NCI-H2029 treated with DMSO at 0.1 percent for 48 hours (cell line): ENCODE data around the gene LGALS9C.
"Not testable (repeated sequence)": the region's sequence is repeated elsewhere in the genome, so short reads cannot be mapped to it uniquely, and the experiment has no call there.

Experiments used
- DNase-seq: peaks from one replicate; lab custom pipeline; 2025; lab: John Stamatoyannopoulos, UW

The LGALS9C gene

GRCh38 chr17:18476508-18477308 lies at the start of gene LGALS9C:
TSS of gene LGALS9C (plus strand) at chr17:18476789. CDS start at chr17:18476855, 66 bp downstream.
- DNase-seq = not testable (repeated sequence)

- DNase-seq = not testable (repeated sequence)
Measured at GRCh38 chr17:18432206-18432605, 44.4 kb upstream of the LGALS9C start.

- DNase-seq = not testable (repeated sequence)
Measured at GRCh38 chr17:18439465-18439870, 37.1 kb upstream of the LGALS9C start.

- DNase-seq = not testable (repeated sequence)
Measured at GRCh38 chr17:18442093-18442492, 34.5 kb upstream of the LGALS9C start.

GRCh38 chr17:18442532-18442931 lies 34.1 kb upstream of the LGALS9C start:
- not testable (repeated sequence) for DNase-seq

- DNase-seq = not testable (repeated sequence)
Measured at GRCh38 chr17:18447476-18448205, 28.9 kb upstream of the LGALS9C start.

- not testable (repeated sequence) for DNase-seq
Measured at GRCh38 chr17:18448311-18448710, 28.3 kb upstream of the LGALS9C start.

- not testable (repeated sequence) for DNase-seq
Measured at GRCh38 chr17:18449833-18450232, 26.8 kb upstream of the LGALS9C start.

GRCh38 chr17:18450998-18451397 lies 25.6 kb upstream of the LGALS9C start:
- not testable (repeated sequence) for DNase-seq

- DNase-seq = not testable (repeated sequence)
Measured at GRCh38 chr17:18451969-18452368, 24.6 kb upstream of the LGALS9C start.

GRCh38 chr17:18459035-18459434 lies 17.6 kb upstream of the LGALS9C start:
- DNase-seq = not testable (repeated sequence)

- DNase-seq = not testable (repeated sequence)
Measured at GRCh38 chr17:18463831-18464502, 12.6 kb upstream of the LGALS9C start.

GRCh38 chr17:18466250-18466983 lies 10.2 kb upstream of the LGALS9C start:
- DNase-seq = not testable (repeated sequence)

GRCh38 chr17:18467001-18467400 lies 9.6 kb upstream of the LGALS9C start:
- not testable (repeated sequence) for DNase-seq

- not testable (repeated sequence) for DNase-seq
Measured at GRCh38 chr17:18468472-18469171, 8.0 kb upstream of the LGALS9C start.

GRCh38 chr17:18469837-18470236 lies 6.8 kb upstream of the LGALS9C start:
- not testable (repeated sequence) for DNase-seq

- DNase-seq = not testable (repeated sequence)
Measured at GRCh38 chr17:18470345-18470930, 6.2 kb upstream of the LGALS9C start.

- not testable (repeated sequence) for DNase-seq
Measured at GRCh38 chr17:18473967-18474366, 2.6 kb upstream of the LGALS9C start.

GRCh38 chr17:18474754-18475153 lies 1.8 kb upstream of the LGALS9C start:
- not testable (repeated sequence) for DNase-seq

- DNase-seq = not testable (repeated sequence)
Measured at GRCh38 chr17:18477367-18477766, 778 bp downstream of the LGALS9C start.
